GM12872 (cell line): ENCODE data around the gene ZNF423.

Experiments
- CTCF ChIP-seq: IDR thresholded peaks from 3 replicates; pipeline ENCODE4 v1.5.1; 2011; ENCODE audit warnings: low read depth, mild to moderate bottlenecking, low read length, moderate library complexity; ENCODE audit not compliant: insufficient read depth

ZNF423 gene

DNA sequence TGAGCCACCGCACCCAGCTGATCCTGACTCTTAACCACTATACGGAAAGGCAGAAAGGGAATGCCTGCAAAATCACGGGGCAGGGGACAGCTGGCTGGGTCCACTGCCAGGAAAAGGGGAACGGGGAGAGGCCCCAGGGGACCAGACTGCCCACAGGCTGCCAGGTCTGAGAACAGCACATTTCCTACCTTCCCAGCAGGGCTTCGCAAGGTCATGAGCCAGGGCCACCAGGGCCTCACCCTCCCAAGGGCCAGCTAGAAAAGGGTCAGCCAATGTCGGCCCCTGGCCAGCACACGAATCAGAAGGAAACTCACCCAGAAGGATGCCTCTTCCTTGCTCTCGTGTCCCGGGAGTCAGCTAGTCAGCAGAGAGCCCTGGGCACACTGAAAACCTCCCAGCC is 118.4 kb downstream of the ZNF423 start:
- TF ChIP-seq CTCF = no peak

DNA sequence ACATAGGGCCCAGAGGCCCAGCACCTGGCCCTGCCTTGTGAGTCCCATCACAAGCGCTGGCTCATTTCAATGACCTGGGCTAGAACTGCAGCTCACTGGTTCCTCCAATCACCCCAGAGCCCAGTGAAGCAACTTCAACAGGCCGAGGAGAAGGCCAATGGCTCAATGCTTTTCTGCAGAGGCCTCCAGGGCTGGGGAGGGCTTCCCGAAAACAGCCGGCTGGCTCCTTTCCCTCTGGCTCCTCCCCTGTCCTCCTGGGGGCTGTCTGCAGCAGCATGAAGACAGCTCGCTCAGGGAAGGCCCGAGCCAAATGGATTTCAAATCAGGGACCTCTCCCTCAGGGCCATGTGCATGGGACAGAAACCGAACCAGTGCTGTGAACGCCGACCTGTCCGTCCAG is 121.6 kb downstream of the ZNF423 start:
- no peak for TF ChIP-seq CTCF

- no peak for TF ChIP-seq CTCF
These were observed 122.5 kb downstream of the ZNF423 start for GRCh38 chr16:49733313-49734009.

DNA sequence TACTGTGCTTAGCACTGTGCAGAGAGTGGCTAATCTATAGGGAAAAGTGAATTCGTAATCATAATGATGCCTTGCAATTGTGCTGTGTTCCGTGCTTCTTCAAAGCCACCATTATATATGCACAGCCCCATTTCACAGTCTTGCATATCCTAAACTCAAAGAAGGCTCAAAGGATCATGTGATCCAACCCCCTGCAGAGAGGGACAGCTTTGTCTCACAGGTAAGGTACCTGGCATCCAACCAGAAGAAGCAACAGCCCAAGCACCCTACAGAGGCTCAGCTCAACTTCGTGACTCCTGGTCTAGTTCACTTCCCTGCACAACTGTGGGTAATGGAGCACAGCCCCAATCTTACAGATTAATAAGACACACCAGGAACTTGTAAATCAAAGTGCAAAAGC is 124.0 kb downstream of the ZNF423 start:
- no peak for TF ChIP-seq CTCF

DNA sequence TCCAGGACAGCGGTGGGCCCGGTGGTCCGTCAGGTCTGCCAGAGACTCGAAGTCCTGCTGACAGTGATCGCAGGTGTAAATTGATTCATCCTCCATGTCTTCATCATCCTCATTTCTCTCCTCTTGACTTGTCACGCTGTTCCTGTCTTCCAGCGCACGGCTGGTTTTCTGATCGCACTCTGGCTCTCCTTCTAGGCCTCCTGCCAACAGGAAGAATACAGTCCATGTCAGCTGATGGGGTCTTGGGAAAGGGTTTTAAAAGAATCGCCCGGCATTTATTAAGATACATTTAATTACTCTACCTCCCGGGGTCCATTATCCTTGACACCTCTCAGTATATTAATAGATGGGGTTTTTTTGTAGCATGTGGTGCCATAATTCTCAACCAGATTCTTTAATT is 125.1 kb downstream of the ZNF423 start:
- no peak for TF ChIP-seq CTCF

- no peak for TF ChIP-seq CTCF
These were observed 128.3 kb downstream of the ZNF423 start for GRCh38 chr16:49727611-49728010.

- TF ChIP-seq CTCF = no peak
These were observed 129.8 kb downstream of the ZNF423 start for GRCh38 chr16:49726155-49726554.
